ENCODE data around the gene KIF17.

The KIF17 gene

DNA sequence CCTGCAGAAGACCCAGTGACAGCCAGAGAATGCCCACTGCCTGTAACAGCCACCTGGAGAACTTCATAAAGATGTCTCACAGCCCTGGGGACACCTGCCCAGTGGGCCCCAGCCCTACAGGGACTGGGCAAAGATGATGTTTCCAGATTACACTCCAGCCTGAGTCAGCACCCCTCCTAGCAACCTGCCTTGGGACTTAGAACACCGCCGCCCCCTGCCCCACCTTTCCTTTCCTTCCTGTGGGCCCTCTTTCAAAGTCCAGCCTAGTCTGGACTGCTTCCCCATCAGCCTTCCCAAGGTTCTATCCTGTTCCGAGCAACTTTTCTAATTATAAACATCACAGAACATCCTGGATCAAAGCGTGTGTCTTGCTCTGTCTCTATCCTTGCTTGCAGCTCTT lies 99.3 kb downstream of the KIF17 start:
- no peak for DNase-seq

DNA sequence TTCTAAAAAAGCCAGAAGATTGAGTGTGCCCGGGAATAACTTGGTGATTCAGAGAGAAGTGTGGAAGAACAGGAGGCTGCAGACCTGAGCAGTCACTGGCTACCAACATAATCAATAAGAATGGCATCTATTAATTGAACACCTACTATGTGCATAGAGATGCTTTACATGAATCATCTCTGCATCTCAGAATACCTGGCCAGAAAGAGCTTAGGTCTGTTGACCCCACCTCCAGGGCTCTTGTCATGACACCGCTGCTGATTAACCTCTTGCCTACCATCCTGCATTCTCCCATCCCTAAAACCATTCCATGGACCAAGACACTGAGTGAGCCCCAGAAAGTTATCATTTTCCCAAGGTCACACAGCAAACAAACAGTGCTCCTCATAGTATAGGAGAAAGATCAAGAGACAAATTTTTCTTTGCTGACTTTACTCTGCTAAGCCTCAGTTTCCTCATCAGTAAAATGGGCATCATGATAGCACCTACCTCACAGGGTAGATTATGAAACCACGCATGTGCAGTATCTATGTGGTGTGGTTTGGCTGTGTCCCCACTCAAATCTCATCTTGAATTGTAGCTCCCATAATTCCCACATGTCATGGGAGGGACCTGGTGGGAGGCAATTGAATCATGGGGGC lies 100.8 kb downstream of the KIF17 start:
- no peak for DNase-seq

DNA sequence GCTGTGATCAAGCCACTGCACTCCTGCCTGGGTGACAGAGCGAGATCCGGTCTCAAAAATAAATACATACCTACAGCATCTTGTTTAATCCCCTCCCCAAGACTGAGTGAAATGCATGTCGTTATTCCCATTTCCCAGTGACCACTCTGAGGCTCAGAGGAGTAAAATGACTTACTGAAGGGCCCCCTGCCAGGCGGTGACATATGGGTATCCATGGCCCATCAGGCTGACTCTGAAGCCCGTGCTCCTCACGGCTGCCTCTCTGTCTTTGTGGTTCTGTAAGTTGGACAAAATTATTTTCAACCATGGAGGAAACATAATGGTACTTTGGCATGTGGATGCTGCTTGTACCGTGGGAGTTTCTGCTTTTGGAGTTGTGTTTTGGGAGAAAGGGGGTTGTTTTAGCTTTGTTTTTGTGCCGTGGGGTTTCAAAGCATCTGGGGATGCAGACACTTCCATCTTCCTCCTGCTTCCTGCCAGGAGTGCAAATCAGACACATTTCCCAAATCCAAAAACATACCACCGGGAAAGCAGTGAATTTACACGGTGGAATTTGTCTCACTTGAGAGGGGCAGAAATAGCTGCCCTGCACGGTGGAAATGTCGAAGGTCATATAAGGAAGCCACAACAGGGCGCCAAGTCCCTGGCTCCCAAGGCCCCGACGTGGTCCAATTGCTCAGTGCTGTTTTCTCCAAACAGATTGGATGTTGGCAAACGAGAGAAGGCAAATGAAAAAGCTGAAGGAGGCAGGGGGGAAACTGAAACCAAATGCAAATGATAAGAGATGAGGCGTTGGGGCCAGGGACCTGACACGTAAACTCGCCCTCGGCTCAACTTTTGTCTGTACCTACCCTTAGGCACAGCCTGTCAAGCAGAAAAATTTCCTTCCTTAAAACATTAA lies 101.6 kb downstream of the KIF17 start:
- DNase-seq, result no peak

DNA sequence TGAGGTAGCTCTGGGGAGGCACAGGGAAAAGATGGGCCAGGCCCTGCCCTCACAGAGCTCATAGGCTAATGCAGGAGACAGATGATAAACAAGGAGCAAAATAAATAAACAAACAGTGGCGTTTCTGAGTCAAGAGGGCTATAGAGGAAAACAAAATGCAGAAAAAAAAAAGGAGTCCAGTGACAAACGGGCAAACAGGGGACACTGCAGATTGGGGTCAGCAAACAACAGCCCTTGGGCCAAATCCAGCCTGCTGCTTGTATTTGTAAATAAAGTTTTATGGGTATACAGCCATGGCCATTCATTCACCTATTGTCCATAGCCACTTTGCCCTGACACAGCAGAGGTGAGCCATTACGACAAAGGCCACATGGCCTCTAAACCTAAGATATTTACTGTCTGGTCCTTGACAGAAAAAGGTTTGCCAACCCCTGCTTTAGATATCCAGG lies 103.7 kb downstream of the KIF17 start:
- no peak for DNase-seq

Measured in T-helper 9 cell (primary cell).